Neural progenitor cell (in vitro differentiated cells): ENCODE results near the gene VAMP1. TPM values are rescaled to one million over a fixed set of nuclear protein-coding genes. Genes with fewer than 3 reads are reported as not detected.

Experiments used
- DNase-seq: peaks from one replicate; pipeline ENCODE4 v3.0.0-alpha.2; 2016; ENCODE audit warnings: low spot score
- H2AFZ ChIP-seq: fragments of 200-600 bp; sonication (generic); replicated peaks from 2 replicates; pipeline ENCODE4 v1.6.1; 2016; ENCODE audit warnings: antibody characterized with exemption
- H3F3A ChIP-seq: fragments of 200-600 bp; sonication (generic); 2 replicates; pipeline ENCODE4 v1.6.1; 2016; ENCODE audit warnings: antibody characterized with exemption, low read depth
- H3K27ac ChIP-seq: fragments of 200-600 bp; sonication (generic); 2 replicates; pipeline ENCODE4 v1.5.1; 2016; ENCODE audit warnings: mild to moderate bottlenecking
- H3K27me3 ChIP-seq: fragments of 200-600 bp; sonication (generic); 2 replicates; pipeline ENCODE4 v1.6.1; 2016; ENCODE audit warnings: mild to moderate bottlenecking, moderate library complexity
- H3K36me3 ChIP-seq: fragments of 200-600 bp; sonication (generic); 2 replicates; pipeline ENCODE4 v1.5.1; 2016
- H3K4me1 ChIP-seq: fragments of 200-600 bp; sonication (generic); 2 replicates; pipeline ENCODE4 v1.6.1; 2016; ENCODE audit warnings: mixed run types
- H3K4me2 ChIP-seq: fragments of 200-600 bp; sonication (generic); 2 replicates; pipeline ENCODE4 v1.6.1; 2016
- H3K4me3 ChIP-seq: fragments of 200-600 bp; sonication (generic); 2 replicates; pipeline ENCODE4 v1.5.1; 2016
- H3K79me2 ChIP-seq: fragments of 200-600 bp; sonication (generic); 2 replicates; pipeline ENCODE4 v1.6.1; 2016; ENCODE audit warnings: low read depth
- H3K9ac ChIP-seq: fragments of 200-600 bp; sonication (generic); 2 replicates; pipeline ENCODE4 v1.6.1; 2016
- H3K9me3 ChIP-seq: fragments of 200-600 bp; sonication (generic); 2 replicates; pipeline ENCODE4 v1.5.1; 2016; ENCODE audit warnings: low read depth
- H4K20me1 ChIP-seq: fragments of 200-600 bp; sonication (generic); 2 replicates; pipeline ENCODE4 v1.6.1; 2016; ENCODE audit warnings: low read depth
- H3K27ac Mint-ChIP-seq: 3 replicates; pipeline ENCODE4 v1.8.0; 2021; ENCODE audit warnings: mixed read lengths
- H3K27me3 Mint-ChIP-seq: 2 replicates; pipeline ENCODE4 v1.8.0; 2022; ENCODE audit warnings: low read depth, mild to moderate bottlenecking, inconsistent platforms, moderate library complexity, mixed read lengths; ENCODE audit not compliant: insufficient read depth
- H3K36me3 Mint-ChIP-seq: 3 replicates; pipeline ENCODE4 v1.8.0; 2021; ENCODE audit warnings: mixed read lengths
- H3K4me1 Mint-ChIP-seq: 3 replicates; pipeline ENCODE4 v1.8.0; 2021; ENCODE audit warnings: mixed read lengths
- H3K4me3 Mint-ChIP-seq: 3 replicates; pipeline ENCODE4 v1.8.0; 2021; ENCODE audit warnings: mild to moderate bottlenecking, moderate library complexity, mixed read lengths
- H3K9me3 Mint-ChIP-seq: 3 replicates; pipeline ENCODE4 v1.8.0; 2020; ENCODE audit warnings: mixed read lengths
- CTCF ChIP-seq: fragments of 200-600 bp; sonication (generic); IDR thresholded peaks from 2 replicates; pipeline ENCODE4 v1.5.1; 2017; ENCODE audit warnings: antibody characterized with exemption, mild to moderate bottlenecking
- EZH2 ChIP-seq: fragments of 200-600 bp; sonication (generic); IDR thresholded peaks from 2 replicates; pipeline ENCODE4 v1.6.1; 2017; ENCODE audit warnings: antibody characterized with exemption, mild to moderate bottlenecking, moderate library complexity
- EZH2phosphoT487 ChIP-seq: fragments of 200-600 bp; sonication (generic); IDR thresholded peaks from 2 replicates; pipeline ENCODE4 v1.6.1; 2017; ENCODE audit warnings: antibody characterized with exemption
- total RNA-seq: library from RNA; depleted of rRNA; stranded (reverse); fragments of >200 nt; gene quantifications from 2 replicates; pipeline ENCODE4 v1.2.3, GENCODE V29; 2015; ENCODE audit warnings: low replicate concordance

The VAMP1 gene
- total RNA-seq, 1 donor from 2014 or later, result 14.3 TPM

- Histone ChIP-seq H3K4me3 (no peak overlapping the region), H3K4me1 (peaks cover under 1% of the 10 kb centered on the region), H2AFZ (no peak overlapping the region), H3K9ac (no peak overlapping the region), H3K27me3 (no peaks in the 10 kb centered on the region), H3K27ac (no peak overlapping the region), H3F3A (peaks cover 7% of the 10 kb centered on the region), H3K4me2 (no peak overlapping the region), H3K36me3 (no peaks in the 10 kb centered on the region), H3K79me2 (peaks cover 6% of the 10 kb centered on the region), H4K20me1 (no peaks in the 10 kb centered on the region), H3K9me3 (no peaks in the 10 kb centered on the region)
- H3K4me3 Mint-ChIP-seq, result no peak overlapping the region
- H3K27me3 Mint-ChIP-seq, result peaks cover 3% of the 10 kb centered on the region
- H3K9me3 Mint-ChIP-seq, result no peaks in the 10 kb centered on the region
- H3K27ac Mint-ChIP-seq, result no peak overlapping the region
- TF ChIP-seq EZH2 (no peak), CTCF (no peak), EZH2phosphoT487 (no peak)
- peaks cover 7% of the 10 kb centered on the region for H3K4me1 Mint-ChIP-seq
- peaks cover 11% of the 10 kb centered on the region for H3K36me3 Mint-ChIP-seq
- no peak for DNase-seq
Observed at GRCh38 chr12:6463858-6464257, 6.6 kb downstream of the VAMP1 start.

GRCh38 chr12:6463216-6463615 lies 7.3 kb downstream of the VAMP1 start:
- H3K27ac Mint-ChIP-seq, result no peak overlapping the region
- Histone ChIP-seq H3K9ac (no peak overlapping the region), H3K27me3 (no peaks in the 10 kb centered on the region), H3K79me2 (no peaks in the 10 kb centered on the region), H3K4me3 (no peak overlapping the region), H2AFZ (no peak overlapping the region), H3K36me3 (no peaks in the 10 kb centered on the region), H3K4me2 (no peak overlapping the region), H3K9me3 (no peaks in the 10 kb centered on the region), H3F3A (peaks cover 7% of the 10 kb centered on the region), H3K27ac (no peak overlapping the region), H3K4me1 (no peaks in the 10 kb centered on the region), H4K20me1 (no peaks in the 10 kb centered on the region)
- peaks cover 3% of the 10 kb centered on the region for H3K4me1 Mint-ChIP-seq
- DNase-seq, result no peak
- peaks cover 4% of the 10 kb centered on the region for H3K27me3 Mint-ChIP-seq
- H3K36me3 Mint-ChIP-seq, result peaks cover 11% of the 10 kb centered on the region
- H3K9me3 Mint-ChIP-seq, result no peaks in the 10 kb centered on the region
- H3K4me3 Mint-ChIP-seq, result no peak overlapping the region
- TF ChIP-seq EZH2 (no peak), EZH2phosphoT487 (no peak), CTCF (no peak)

GRCh38 chr12:6462234-6462995 lies 8.1 kb downstream of the VAMP1 start:
- no peaks in the 10 kb centered on the region for H3K9me3 Mint-ChIP-seq
- H3K4me3 Mint-ChIP-seq, result no peak overlapping the region
- Histone ChIP-seq H4K20me1 (no peaks in the 10 kb centered on the region), H2AFZ (no peak overlapping the region), H3K4me3 (no peak overlapping the region), H3K36me3 (no peaks in the 10 kb centered on the region), H3K27ac (no peak overlapping the region), H3K4me2 (no peak overlapping the region), H3K9me3 (no peaks in the 10 kb centered on the region), H3K9ac (no peak overlapping the region), H3F3A (peaks cover 7% of the 10 kb centered on the region), H3K27me3 (no peaks in the 10 kb centered on the region), H3K4me1 (no peaks in the 10 kb centered on the region), H3K79me2 (no peaks in the 10 kb centered on the region)
- H3K27ac Mint-ChIP-seq, result peak overlapping the region; percentile 43
- H3K36me3 Mint-ChIP-seq, result peaks cover 11% of the 10 kb centered on the region
- peaks cover 4% of the 10 kb centered on the region for H3K27me3 Mint-ChIP-seq
- peaks cover 3% of the 10 kb centered on the region for H3K4me1 Mint-ChIP-seq
- DNase-seq, result no peak
- TF ChIP-seq CTCF, result no peak
- no peak for TF ChIP-seq EZH2
- TF ChIP-seq EZH2phosphoT487, result no peak
